Activated CD8-positive, alpha-beta memory T cell treated with anti-CD3 and anti-CD28 coated beads for 48 hours (primary cell): ENCODE data around the gene FGFR4.
"Not testable (repeated sequence)": the region's sequence is repeated elsewhere in the genome, so short reads cannot be mapped to it uniquely, and the experiment has no call there.

Experiments
- DNase-seq, 3 experiments: peaks; one replicate each; pipeline ENCODE4 v3.0.0-alpha.2; 2020; ENCODE audit warnings: low read depth in 2 of 3, low spot score in 2 of 3

FGFR4 gene

GRCh38 chr5:177086654-177087397, at the start of gene FGFR4:
Gene FGFR4, plus strand, starts transcription at chr5:177086915. Its CDS starts 2,688 bp downstream, at chr5:177089603.
- peak; percentile 33 to 47 (median 33) for DNase-seq

- DNase-seq, result no peak
These were observed 49.8 kb upstream of the FGFR4 start for GRCh38 chr5:177036921-177037320.

DNA sequence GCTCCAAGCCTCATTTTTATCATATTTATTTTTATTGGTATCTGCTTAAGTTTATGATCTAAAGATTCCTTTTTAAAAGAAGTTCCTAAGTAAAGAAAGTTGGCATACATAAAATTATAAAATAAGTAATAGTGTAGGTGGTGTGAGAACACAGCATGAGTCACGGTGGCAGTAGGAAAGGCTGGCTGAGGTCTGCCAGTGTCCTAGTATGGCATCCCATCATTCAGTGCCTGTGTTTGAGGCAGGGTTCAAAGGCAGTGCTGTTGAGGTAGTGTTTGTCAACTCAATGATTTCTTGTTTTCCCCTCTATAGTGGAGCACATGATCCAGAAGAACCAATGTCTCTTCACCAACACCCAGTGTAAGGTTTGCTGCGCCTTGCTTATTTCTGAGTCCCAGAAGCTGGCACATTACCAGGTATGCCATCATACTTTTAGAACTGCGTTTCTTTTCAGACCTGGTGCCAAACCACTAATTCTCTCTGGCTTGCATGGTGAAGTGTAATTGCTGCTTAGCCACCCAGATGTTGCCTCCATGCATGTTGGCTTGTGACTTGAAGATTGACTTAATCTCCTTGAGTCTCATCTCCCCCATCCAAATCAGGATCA, 45.8 kb upstream of the FGFR4 start:
- no peak for DNase-seq

GRCh38 chr5:177041936-177042335, 44.8 kb upstream of the FGFR4 start:
- DNase-seq, result no peak

DNA sequence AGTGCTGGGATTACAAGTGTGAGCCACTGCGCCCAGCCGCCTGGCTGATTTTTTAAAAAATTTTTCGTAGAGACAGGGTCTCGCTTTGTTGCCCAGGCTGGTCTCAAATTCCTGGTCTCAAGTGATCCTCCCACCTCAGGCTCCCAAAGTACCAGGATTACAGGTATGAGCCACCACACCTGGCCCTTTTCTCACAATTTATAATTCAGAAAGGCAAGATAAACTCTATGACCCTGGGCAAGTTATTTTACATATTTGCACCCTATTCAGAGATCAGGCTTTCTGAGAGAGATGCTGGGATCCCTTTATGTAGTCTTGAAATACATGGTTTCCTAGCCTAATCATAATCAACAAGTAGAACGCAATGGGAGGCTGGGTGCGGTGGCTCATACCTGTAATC, 43.6 kb upstream of the FGFR4 start:
- no peak for DNase-seq

- DNase-seq, result no peak
These were observed 42.8 kb upstream of the FGFR4 start for GRCh38 chr5:177043958-177044357.

DNA sequence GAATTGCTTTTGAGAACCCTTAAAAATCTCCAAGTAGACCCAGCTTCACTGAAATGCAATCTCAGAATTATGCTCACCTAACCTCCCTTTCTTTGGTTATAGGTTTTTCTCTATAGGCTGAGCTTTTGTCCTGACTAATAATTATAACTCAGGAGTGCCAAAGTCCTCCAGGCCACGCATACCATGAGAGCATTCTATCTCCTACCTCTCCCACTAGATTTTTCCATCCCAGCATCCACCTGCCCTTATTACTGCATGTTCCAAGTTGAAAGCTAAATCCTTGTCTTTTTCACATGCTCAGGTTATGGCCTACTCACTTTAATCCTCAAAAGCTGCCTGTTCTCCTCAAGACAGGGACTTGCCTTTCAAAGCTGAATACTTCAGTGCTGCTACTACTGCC, 42.1 kb upstream of the FGFR4 start:
- DNase-seq, result no peak

- DNase-seq, result no peak
These were observed 41.1 kb upstream of the FGFR4 start for GRCh38 chr5:177045631-177046030.

- not testable (repeated sequence) for DNase-seq
These were observed 38.2 kb upstream of the FGFR4 start for GRCh38 chr5:177048531-177048930.

- DNase-seq, result no peak
These were observed 37.4 kb upstream of the FGFR4 start for GRCh38 chr5:177049285-177049684.

GRCh38 chr5:177064500-177065277, 22.0 kb upstream of the FGFR4 start:
- DNase-seq, result no peak

DNA sequence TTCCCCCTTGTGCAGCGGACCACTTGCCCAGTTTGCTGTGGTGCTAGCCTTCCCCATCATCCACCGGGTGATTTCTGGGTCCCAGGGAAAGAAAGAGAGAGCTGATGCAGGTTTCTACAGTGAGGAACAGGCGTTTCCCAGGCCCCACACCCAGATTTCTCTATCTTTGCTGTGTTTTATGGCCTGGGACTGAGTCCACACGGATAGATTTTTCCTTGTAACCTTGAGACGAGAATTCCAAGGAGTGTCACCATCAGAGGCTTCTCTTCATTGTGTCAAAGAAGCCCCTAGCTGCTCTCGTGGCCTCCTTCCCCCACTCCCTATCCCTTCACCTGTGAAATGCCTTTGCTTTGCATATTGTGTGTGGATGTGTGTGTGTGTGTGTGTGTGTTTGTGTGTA, 21.2 kb upstream of the FGFR4 start:
- DNase-seq, result no peak

DNA sequence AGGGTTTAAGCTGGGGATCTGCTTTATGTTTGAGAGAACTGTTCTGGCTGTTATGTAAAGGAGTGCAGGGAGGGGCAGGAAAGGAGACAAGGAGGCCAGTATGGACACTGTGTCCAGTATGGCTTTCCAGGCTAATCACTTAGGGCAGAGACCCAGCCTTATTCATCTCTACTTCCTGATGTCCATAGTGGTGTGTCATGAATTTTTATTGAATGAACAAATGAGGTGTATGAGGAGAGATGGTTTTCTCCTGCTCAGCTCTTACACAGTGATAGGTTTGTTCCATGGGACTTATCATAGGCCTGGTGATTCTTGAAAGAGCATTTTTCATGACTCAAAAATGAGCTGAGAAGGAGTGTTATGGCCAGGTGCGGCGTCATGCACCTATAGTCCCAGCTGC, 20.5 kb upstream of the FGFR4 start:
- DNase-seq, result no peak

GRCh38 chr5:177067503-177067902, 19.2 kb upstream of the FGFR4 start:
- DNase-seq, result no peak

GRCh38 chr5:177070536-177071191, 16.1 kb upstream of the FGFR4 start:
- DNase-seq, result no peak

GRCh38 chr5:177071666-177072385, 14.9 kb upstream of the FGFR4 start:
- DNase-seq, result peak in 2 of 3 experiments; percentile 35 to 44

DNA sequence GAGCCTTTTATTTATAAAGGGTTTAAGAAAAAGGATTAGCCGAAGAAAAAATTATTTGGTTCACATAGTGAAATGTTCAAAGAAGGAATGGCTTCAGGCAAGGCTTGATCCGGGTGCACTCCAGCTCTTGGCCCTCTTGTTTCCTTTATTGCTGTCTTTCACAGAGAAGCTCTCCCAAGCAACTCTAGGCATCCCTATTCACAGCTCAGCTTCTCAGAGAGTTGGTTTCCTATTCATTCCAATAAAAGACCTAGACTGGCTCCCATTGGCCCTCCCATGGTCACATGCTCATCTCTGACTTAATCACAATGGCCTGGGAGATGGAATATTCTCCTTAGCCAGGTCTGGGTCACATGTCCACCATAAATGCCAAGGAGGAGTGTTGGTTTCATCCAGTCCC, 9.4 kb upstream of the FGFR4 start:
- DNase-seq, result no peak

DNA sequence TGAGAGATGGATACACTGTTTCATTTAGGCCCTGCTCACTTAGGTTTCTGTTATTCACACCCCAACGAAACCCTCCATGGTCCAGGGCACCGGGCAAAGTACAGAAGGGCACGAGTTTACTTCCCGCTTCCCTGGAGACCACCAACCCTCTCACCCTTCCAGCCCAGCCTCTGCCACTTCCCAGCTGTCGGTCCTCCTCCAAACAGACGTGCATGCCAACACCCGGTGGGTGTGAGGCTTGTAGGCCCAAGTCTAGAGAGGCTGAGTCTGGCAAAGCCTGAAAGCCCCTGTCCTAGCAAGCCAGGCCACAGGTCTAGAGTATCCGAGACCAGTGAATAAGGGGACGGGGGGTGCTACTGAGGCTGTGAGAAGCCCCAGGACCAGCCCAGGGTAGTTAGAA, 7.1 kb upstream of the FGFR4 start:
- DNase-seq, result no peak

DNA sequence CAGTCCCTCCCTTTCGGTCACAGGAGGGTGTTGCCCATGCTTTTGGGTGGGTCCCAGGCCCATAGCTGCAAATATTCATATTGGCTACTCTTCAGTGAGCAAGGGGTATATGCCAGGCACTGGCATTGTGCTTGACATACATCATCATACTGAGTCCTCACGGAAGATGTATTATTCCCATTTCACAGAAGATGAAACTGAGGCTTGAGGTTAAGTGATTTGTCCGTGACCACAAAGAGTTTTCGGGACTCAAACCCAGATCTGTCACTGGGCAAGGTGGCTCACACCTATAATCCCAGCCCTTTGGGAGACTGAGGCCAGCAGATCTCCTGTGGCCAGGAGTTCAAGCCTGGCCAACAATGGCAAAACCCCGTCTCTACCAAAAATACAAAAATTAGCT, 6.5 kb upstream of the FGFR4 start:
- DNase-seq, result no peak

DNA sequence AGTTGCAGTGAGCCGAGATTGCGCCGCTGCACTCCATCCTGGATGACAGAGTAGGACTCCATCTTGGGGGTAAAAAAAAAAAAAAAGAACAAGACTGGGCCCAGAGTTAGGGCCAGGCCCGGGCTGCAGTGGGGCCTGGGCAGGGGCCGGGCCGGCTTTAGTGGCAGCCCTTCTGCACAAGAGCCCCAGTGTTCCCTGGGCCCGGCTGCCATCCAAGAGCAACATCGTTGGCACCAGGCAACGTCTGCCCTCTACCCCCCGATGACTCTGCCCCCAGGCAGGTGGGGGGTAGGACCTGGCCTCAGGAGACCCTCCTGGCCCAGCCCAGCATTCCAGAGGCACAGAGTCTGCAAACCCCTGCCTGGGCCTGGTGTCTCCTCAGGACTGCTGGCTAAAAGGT, 4.9 kb upstream of the FGFR4 start:
- no peak for DNase-seq

DNA sequence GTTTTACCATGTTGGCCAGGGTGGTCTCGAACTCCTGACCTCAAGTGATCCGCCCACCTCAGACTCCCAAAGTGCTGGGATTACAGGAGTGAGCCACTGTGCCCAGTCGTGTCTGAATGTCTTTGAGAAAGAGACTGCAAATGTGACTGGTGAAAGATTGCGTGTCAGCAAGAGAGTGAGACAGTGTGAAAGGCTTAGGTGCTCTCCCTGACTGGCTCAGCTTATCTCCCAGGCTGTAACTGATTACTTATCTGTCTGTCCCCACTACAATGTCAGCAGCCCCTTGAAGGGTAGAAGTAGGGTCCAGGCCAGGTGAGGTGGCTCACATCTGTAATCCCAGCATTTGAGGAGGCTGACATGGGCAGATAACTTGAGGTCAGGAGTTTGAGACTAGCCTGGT, 3.4 kb upstream of the FGFR4 start:
- no peak for DNase-seq
